ENCODE results near the gene MSI2.

GRCh38 chr17:57557834-57558681, 301.7 kb downstream of the MSI2 start:
- TF ChIP-seq CTCF (IDR thresholded peaks at IDR 0.05) (no peak), POLR2A (IDR thresholded peaks at IDR 0.05) (no peak)
